Measurements from ENCODE around the gene MPV17L2.

MPV17L2 gene

GRCh38 chr19:18214779-18215433, 21.9 kb downstream of the MPV17L2 start:
- DNase-seq, result no peak

- DNase-seq, result no peak
These were observed 23.8 kb downstream of the MPV17L2 start for GRCh38 chr19:18216789-18217188.

GRCh38 chr19:18218159-18218558, 25.1 kb downstream of the MPV17L2 start:
- DNase-seq, result no peak

- DNase-seq, result no peak
These were observed 25.6 kb downstream of the MPV17L2 start for GRCh38 chr19:18218600-18218999.

- DNase-seq, result no peak
These were observed 27.1 kb downstream of the MPV17L2 start for GRCh38 chr19:18219911-18220631.

GRCh38 chr19:18220632-18221275, 27.7 kb downstream of the MPV17L2 start:
- peak in 1 of 58 donors; percentile 3 for DNase-seq

GRCh38 chr19:18221815-18222725, 29.1 kb downstream of the MPV17L2 start:
- DNase-seq, result no peak

GRCh38 chr19:18223860-18224524, 31.0 kb downstream of the MPV17L2 start:
- peak in 11 of 58 donors; percentile 12 to 75 (median 46) for DNase-seq

GRCh38 chr19:18224525-18225354, 31.7 kb downstream of the MPV17L2 start:
- DNase-seq, result peak; percentile 22 to 94 (median 86)

GRCh38 chr19:18225355-18225701, 32.3 kb downstream of the MPV17L2 start:
- DNase-seq, result no peak

- peak in 1 of 58 donors; percentile 7 for DNase-seq
These were observed 32.9 kb downstream of the MPV17L2 start, which contains the start of gene PDE4C for GRCh38 chr19:18225702-18226468. Gene PDE4C, minus strand, starts transcription at chr19:18226438. Its CDS starts 23 bp downstream, at chr19:18226415.

GRCh38 chr19:18226956-18227780, 34.1 kb downstream of the MPV17L2 start:
- DNase-seq, result no peak

- no peak for DNase-seq
These were observed 34.8 kb downstream of the MPV17L2 start for GRCh38 chr19:18227781-18228271.

- DNase-seq, result no peak
These were observed 36.5 kb downstream of the MPV17L2 start for GRCh38 chr19:18229474-18229873.

GRCh38 chr19:18229915-18230314, 36.9 kb downstream of the MPV17L2 start:
- DNase-seq, result no peak

GRCh38 chr19:18230941-18231734, 38.1 kb downstream of the MPV17L2 start:
- peak in 12 of 58 donors; percentile 6 to 53 (median 27) for DNase-seq

GRCh38 chr19:18231775-18232174, 38.8 kb downstream of the MPV17L2 start:
- DNase-seq, result no peak
